Stimulated activated CD4-positive, alpha-beta T cell treated with anti-CD3 and anti-CD28 coated beads, TNF-alpha, amount 100 ng/mL, for 48 hours (primary cell): Measurements from ENCODE around the gene COX14.

Experiments used
- DNase-seq, 3 donors: peaks; one replicate each; pipeline ENCODE4 v3.0.0-alpha.2; 2020; ENCODE audit warnings: low read depth in 3 of 3

COX14 gene

GRCh38 chr12:50084775-50085614 is 27.0 kb upstream of the COX14 start, which contains the start of gene SMARCD1:
Gene SMARCD1 (plus strand): TSS chr12:50085342. CDS start chr12:50085370, 28 bp downstream.
- peak; percentile 71 to 75 (median 73) for DNase-seq

GRCh38 chr12:50085615-50086072 is 26.4 kb upstream of the COX14 start:
- no peak for DNase-seq

DNA sequence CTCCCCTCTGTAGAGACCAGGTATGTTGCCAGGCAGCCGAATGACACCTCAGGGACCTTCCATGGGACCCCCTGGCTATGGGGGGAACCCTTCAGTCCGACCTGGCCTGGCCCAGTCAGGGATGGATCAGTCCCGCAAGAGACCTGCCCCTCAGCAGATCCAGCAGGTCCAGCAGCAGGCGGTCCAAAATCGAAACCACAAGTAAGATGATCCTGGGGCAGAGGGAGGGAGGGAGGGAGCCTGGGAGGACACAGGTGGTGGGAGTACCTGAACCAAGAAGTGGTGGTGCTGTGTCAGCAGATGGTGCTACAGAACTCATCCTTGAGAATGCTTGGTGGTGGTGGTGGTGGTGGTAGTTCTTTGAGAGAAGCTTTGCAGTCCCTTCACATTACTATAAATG is 25.9 kb upstream of the COX14 start:
- DNase-seq: no peak

- DNase-seq: no peak
Observed at GRCh38 chr12:50087151-50087550, 24.9 kb upstream of the COX14 start.

DNA sequence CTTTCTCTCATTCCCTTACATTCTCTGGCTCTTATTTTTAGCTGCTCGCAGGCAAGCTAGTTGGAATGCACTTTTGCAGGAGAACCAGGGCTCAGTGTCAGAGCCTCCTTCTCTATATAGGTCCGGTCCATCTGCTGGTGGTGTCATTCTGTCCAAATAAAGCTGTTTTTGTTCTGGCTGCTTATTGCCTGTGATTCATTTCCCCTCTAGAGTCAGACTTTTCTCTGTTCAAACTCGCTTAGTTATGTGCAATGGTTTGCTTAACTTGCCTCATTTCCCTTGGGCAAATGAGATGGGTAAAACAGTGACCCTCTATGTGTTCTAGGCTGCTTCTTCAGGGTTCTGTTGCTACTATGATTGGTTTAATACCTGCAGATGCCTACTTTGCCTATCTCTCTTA is 24.0 kb upstream of the COX14 start:
- DNase-seq: no peak

GRCh38 chr12:50088577-50089335 is 23.3 kb upstream of the COX14 start:
- peak in 1 of 3 donors; percentile 30 for DNase-seq

DNA sequence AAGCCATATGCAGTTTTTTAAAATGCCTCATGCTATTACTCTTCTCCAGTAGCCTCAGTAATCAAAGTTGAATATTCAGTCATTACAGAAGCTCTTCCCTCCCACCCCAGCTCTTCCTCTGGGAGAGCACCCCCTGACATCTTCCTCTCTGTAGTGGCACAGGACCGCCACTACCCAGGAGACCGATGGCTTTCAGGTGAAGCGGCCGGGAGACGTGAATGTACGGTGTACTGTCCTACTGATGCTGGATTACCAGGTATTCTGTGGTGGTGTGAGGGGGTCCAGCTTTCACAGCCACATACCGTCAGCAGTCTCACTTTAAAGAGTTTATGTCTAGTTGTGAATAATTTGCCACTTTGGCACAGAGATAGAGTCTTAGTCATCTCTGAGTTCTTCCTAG is 22.3 kb upstream of the COX14 start:
- no peak for DNase-seq

DNA sequence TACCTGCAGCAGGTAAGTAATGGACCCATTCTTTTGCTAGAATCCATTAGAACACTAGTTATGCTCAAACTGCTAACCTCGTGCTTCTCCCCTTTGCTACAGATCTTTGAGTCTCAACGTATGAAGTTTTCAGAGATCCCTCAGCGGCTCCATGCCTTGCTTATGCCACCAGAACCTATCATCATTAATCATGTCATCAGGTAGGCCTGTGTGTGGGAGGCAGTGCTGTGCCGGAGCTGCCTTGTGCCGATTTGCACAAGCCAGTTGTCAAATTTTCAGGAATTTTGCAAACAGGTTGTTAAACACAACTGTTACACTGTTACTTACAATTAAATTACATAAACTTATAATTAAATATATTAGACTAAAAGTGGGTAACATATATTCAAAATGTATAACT is 21.6 kb upstream of the COX14 start:
- no peak for DNase-seq

DNA sequence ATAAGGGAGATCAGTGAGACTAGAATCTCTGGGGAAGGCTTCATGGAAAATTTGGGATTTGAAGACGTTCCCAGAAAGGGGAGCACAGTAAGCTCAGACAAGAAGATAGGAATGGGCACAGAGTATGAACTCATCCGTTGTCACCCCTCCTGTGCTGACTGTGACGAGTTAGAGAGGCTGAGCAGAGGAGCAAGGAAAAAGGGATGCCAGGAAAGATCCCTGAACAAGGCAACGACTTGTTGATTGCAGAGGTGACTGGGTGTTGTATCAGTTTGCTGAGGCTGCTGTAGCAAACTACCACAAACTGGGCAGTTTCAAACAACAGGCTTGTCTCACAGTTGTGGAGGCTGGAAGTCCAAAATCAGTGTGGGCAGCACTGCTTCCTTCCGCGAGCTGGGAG is 14.1 kb upstream of the COX14 start:
- DNase-seq: no peak

DNA sequence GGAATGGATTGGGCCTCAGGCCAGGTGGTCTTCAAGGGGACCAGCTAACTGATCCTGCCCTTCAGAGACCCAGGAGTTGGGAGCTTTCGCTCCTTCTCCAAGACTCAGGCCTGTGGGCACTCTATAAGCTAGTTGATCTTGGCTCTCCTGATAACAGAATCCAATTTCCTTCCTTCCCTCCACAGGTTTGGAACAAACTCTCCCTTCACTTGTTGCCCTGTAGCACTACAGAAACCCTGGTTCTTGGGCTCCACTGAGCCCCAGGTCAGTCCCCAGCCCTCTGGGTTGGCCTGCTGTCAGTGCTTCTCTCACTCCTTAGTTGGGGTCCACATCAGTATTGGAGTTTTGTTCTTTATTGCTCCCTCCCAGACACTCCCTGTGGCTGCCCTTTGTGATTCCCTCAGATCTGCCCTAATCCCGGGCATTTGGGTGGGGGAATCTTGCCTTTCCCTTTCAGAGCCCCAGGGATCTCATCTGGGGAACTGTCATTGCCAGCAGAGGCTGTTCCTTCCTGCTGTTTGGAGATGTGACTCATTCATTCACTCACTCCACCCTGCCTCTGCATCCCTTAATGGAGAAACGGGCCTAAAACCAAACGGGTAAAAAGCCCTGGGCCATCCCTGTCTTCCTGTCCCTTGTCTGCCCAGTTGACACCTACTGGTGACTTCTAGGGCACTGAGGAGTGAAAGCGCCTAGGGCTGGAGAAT is 12.6 kb upstream of the COX14 start:
- no peak for DNase-seq

- DNase-seq: no peak
Observed at GRCh38 chr12:50100561-50100960, 11.5 kb upstream of the COX14 start.

- no peak for DNase-seq
Observed at GRCh38 chr12:50101663-50102062, 10.4 kb upstream of the COX14 start.

DNA sequence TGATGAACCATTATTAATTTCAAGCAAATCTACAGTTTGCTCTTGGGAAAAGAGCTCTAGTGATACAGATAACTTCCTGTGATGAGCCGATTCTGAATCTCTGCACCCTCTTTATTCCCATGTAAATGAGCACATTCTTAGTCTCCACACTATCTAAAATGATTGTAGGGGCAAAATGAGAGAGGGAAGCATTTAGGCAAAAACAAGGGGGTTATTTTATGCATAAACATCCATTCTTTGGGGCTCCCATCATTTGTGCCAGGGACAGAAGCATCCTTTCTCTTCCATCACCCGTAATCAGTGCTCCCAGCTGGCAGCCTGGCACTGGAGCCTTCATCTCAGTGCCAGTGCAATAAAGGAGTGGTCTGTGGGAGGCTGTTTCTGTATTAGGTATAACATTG is 9.9 kb upstream of the COX14 start:
- DNase-seq: no peak

DNA sequence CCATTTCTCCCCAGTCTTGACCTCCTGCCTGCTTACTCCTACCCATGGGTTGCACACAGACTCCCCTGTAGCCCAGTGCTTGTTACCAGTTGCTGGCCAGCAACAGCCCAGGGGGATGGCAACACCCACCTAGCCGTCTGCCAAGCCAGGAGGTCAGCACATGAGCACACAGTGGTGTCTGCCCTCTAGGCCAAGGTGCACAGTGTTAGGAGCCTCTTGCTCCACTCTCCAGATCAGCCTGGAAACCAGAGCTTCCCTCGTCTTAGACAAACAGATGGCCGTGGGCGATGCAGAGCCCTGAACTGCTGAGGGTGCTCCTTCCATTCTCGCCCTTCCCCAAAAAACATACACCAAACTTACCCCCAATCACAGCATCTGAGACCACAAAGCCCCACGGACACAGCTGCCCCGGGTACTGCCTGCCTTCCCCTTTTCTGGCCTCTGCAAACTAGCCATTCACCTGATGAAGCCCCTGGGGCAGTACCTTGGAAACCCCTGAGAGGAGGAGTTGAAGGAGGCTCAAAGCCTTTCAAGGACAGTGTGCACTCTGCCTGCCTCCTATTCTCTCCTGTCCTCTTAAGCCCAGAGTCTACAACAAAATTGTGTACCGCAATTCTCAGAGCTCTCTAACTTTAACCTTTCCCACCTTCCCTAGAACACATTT is 9.3 kb upstream of the COX14 start:
- no peak for DNase-seq

DNA sequence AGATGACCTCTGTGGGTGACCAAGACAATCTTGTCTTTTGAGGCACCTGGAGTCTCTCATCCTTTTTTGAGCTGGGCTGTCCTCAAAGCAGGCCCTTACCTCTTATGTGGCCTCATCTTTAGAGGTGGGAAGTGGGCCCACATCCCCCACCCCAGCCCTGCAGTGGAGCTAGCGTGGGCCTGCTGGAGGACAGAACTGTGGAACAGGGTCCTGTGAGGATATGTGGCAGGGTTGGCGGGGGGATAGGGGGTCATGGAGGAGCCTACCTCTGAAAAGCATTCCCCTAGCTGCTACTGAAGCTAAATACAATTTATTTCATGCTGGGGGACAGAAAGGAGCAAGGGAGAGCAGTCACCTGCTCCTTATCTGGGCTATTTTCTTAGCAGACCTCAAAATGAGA is 8.7 kb upstream of the COX14 start:
- DNase-seq: no peak

DNA sequence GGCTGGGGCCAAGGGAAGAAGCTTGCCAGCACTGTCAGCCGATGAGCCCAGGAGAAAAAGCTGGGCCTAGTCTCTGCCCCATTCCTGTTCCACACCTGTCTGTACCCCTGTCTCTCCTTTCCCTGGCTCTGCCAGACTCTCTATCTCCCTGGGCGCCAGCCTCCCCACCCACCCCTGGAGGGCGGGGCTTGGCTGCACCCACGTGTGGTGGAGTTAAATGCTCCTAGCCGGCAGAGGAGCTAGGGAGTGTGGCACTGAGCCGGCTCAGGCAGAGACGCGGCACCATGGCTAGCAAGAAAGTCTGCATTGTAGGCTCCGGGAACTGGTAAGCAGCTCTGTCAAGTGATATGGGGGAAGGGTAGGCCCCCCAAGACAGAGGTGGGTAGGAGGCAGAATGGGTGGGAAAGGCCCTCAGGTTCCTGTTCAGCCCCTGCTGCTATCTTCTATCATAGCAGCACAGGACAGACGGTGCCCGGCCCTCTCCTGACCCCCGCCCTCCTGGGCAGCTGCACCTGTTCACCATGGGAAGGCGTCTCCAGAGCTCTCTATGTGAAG is 8.2 kb upstream of the COX14 start, which contains the start of gene GPD1:
Gene GPD1, plus strand, starts transcription at position 242 of the 555 bp plus-strand sequence. Its CDS starts 43 bp downstream, at position 285.
- DNase-seq: no peak

DNA sequence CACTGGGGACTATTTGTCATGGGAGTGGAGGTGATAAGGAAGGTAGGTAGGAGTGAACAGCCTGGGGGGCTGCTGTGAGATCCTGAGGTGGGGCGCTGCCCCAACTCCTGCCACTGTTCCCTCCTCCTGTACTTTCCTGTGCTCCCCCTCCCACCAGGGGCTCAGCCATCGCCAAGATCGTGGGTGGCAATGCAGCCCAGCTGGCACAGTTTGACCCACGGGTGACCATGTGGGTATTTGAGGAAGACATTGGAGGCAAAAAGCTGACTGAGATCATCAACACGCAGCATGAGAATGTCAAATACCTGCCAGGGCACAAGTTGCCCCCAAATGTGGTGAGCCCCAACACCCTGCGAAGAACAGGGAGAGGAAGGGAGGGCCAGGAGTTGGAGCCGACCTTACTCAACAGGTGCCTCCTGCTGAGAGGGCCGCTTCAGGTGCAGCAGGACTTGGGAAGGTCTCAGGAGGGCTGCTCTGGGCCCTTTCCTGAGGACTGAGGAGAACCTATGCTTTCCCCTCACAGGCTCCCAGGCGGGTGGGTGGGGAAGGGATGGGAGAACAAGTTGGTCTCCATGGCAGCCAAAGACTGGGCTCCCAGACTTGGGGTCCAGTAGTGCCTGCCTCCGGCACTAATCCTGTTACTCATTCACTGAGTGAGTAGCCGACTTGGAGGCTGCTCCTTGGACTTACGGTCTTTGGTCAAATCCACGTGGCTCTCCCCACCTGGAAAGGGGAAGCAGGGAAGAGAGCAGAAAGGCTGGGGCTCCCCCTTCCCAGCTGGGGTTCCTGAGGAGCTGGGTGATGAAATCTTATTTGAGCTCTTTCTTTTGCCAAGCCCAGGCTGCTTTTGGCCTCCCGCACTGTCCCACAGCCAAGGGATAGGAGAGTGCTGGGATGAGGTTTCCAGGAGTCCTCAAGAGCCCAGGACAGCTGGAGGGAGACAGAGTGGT is 7.3 kb upstream of the COX14 start:
- no peak for DNase-seq

GRCh38 chr12:50105913-50106450 is 6.1 kb upstream of the COX14 start:
- no peak for DNase-seq

GRCh38 chr12:50106907-50107306 is 5.1 kb upstream of the COX14 start:
- DNase-seq: no peak
